Progenitor cell of endocrine pancreas (in vitro differentiated cells): ENCODE measurements around the gene SOX13. TPM values are rescaled to one million over a fixed set of nuclear protein-coding genes. Genes with fewer than 3 reads are reported as not detected.

Source experiments
- DNase-seq: peaks from one replicate; pipeline ENCODE4 v3.0.0; 2021; ENCODE audit warnings: low spot score; ENCODE audit not compliant: unreplicated experiment
- H3K27ac Mint-ChIP-seq: 2 replicates; pipeline ENCODE4 v1.8.0; 2021; ENCODE audit warnings: mild to moderate bottlenecking, moderate library complexity, mixed read lengths
- H3K27me3 Mint-ChIP-seq: 2 replicates; pipeline ENCODE4 v1.8.0; 2021; ENCODE audit warnings: mixed read lengths
- H3K36me3 Mint-ChIP-seq: 2 replicates; pipeline ENCODE4 v1.8.0; 2022; ENCODE audit warnings: mixed read lengths; ENCODE audit not compliant: insufficient read depth
- H3K4me1 Mint-ChIP-seq: 2 replicates; pipeline ENCODE4 v1.8.0; 2021; ENCODE audit warnings: low read depth, mixed read lengths
- H3K4me3 Mint-ChIP-seq: 2 replicates; pipeline ENCODE4 v1.8.0; 2021; ENCODE audit warnings: low read depth, mild to moderate bottlenecking, moderate library complexity, mixed read lengths
- H3K9me3 Mint-ChIP-seq: 2 replicates; pipeline ENCODE4 v1.8.0; 2021; ENCODE audit warnings: low read depth, mixed read lengths
- total RNA-seq: library from RNA; stranded (reverse); gene quantifications from 2 replicates; pipeline ENCODE4 v1.2.1, GENCODE V29; 2021
- TF ChIP-seq, protein P1 (sequence below): fragments of 200-600 bp; sonication (generic); IDR thresholded peaks from one replicate; pipeline ENCODE4 v1.5.0; 2021; ENCODE audit warnings: antibody characterized with exemption, mild to moderate bottlenecking; ENCODE audit not compliant: unreplicated experiment

SOX13 gene
- total RNA-seq, 1 donor from 2014 or later = 61.6 TPM

DNA sequence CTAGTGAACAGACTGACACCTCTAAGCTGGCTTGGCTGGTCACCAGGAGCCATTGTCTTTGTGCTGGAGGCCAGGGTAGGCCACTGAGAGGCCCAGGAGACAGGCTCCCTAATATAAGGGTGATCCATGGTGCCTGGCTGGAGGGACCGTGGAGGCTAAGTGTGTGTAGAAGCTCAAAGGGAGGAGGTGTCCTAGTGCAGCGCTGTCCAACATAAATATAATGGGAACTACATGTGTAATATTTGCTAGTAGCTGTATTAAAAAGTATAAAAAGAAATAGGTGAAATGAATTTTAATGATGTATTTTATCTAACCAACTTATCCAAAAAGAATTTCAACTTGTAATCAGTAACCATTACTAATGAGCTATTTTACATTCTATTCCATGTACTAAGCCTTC, 35.0 kb downstream of the SOX13 start:
- TF ChIP-seq, protein P1, sequence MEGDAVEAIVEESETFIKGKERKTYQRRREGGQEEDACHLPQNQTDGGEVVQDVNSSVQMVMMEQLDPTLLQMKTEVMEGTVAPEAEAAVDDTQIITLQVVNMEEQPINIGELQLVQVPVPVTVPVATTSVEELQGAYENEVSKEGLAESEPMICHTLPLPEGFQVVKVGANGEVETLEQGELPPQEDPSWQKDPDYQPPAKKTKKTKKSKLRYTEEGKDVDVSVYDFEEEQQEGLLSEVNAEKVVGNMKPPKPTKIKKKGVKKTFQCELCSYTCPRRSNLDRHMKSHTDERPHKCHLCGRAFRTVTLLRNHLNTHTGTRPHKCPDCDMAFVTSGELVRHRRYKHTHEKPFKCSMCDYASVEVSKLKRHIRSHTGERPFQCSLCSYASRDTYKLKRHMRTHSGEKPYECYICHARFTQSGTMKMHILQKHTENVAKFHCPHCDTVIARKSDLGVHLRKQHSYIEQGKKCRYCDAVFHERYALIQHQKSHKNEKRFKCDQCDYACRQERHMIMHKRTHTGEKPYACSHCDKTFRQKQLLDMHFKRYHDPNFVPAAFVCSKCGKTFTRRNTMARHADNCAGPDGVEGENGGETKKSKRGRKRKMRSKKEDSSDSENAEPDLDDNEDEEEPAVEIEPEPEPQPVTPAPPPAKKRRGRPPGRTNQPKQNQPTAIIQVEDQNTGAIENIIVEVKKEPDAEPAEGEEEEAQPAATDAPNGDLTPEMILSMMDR = no peak
- H3K27ac Mint-ChIP-seq = no peak overlapping the region

GRCh38 chr1:204108312-204109141, 35.6 kb downstream of the SOX13 start:
- DNase-seq = no peak
- no peaks in the 10 kb centered on the region for H3K9me3 Mint-ChIP-seq
- TF ChIP-seq, protein P1 = no peak
- no peaks in the 10 kb centered on the region for H3K27me3 Mint-ChIP-seq
- no peaks in the 10 kb centered on the region for H3K36me3 Mint-ChIP-seq
- peak overlapping the region; percentile 38 for H3K4me3 Mint-ChIP-seq
- peak overlapping the region; percentile 88 for H3K27ac Mint-ChIP-seq
- H3K4me1 Mint-ChIP-seq = peaks cover 18% of the 10 kb centered on the region

More for the DNA sequence above, 35.0 kb downstream of the SOX13 start:
- H3K27me3 Mint-ChIP-seq = no peaks in the 10 kb centered on the region
- H3K36me3 Mint-ChIP-seq = no peaks in the 10 kb centered on the region
- no peak for DNase-seq
- H3K4me1 Mint-ChIP-seq = peaks cover 20% of the 10 kb centered on the region
- no peak overlapping the region for H3K4me3 Mint-ChIP-seq
- H3K9me3 Mint-ChIP-seq = no peaks in the 10 kb centered on the region

GRCh38 chr1:204110894-204111633, 38.1 kb downstream of the SOX13 start:
- Mint-ChIP-seq H3K27ac (no peak overlapping the region), H3K27me3 (no peaks in the 10 kb centered on the region), H3K4me3 (no peak overlapping the region), H3K36me3 (no peaks in the 10 kb centered on the region), H3K4me1 (peaks cover 15% of the 10 kb centered on the region), H3K9me3 (no peaks in the 10 kb centered on the region)
- TF ChIP-seq, protein P1 = no peak
- DNase-seq = no peak

DNA sequence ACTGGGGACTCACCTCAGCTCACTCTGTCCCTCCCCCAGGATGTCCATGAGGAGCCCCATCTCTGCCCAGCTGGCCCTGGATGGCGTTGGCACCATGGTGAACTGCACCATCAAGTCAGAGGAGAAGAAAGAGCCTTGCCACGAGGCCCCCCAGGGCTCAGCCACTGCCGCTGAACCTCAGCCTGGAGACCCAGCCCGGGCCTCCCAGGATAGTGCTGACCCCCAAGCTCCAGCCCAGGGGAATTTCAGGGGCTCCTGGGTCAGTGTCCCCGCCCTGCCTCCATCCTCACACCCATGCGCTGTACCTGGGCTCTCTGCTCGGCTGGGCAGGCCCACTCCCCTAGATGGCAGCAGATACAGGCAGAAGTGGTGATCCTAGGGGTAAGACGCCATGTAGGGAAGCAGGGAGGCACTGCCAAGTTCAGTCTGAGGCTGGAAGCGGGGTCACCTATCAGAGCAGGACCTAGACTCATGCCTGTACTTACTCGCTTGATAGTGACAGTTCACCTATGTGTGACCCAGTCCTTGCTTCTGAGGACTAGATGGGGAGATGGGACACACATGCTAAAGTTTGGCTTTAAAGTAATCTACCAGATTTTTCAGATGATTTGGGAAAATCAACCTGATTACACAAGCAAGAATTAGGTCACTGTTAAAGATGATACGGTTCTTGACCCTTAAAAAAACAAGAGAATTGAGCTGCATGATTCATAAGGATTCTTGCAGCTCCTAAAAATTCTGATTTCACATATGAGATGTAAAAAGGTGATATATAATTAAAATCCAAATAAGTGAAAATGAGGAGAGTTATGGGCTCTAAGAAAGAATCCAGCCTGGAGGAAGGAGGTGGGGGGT, 40.2 kb downstream of the SOX13 start:
- Mint-ChIP-seq H3K27ac (peak overlapping the region; percentile 44), H3K4me1 (peaks cover 13% of the 10 kb centered on the region), H3K4me3 (no peak overlapping the region), H3K27me3 (no peaks in the 10 kb centered on the region), H3K36me3 (peaks cover 4% of the 10 kb centered on the region), H3K9me3 (no peaks in the 10 kb centered on the region)
- TF ChIP-seq, protein P1 = no peak
- DNase-seq = no peak

- TF ChIP-seq, protein P1 = no peak
- Mint-ChIP-seq H3K36me3 (peaks cover 6% of the 10 kb centered on the region), H3K4me3 (no peak overlapping the region), H3K27ac (peak overlapping the region; percentile 68), H3K27me3 (no peaks in the 10 kb centered on the region), H3K4me1 (peaks cover 5% of the 10 kb centered on the region), H3K9me3 (no peaks in the 10 kb centered on the region)
- DNase-seq = no peak
These were observed 41.0 kb downstream of the SOX13 start for GRCh38 chr1:204113896-204114295.
